Measurements from ENCODE around the gene EXOC3L1.

The EXOC3L1 gene

GRCh38 chr16:67191995-67192681, 2.2 kb upstream of the EXOC3L1 start, which contains the start of gene E2F4:
E2F4 (plus strand) TSS chr16:67192155; CDS start chr16:67192228, 73 bp downstream.
- H3K27me3 ChIP-seq (ENCODE audit: insufficient read depth, poor library complexity, severe bottlenecking): no peaks in the 10 kb centered on the region
- H3K27ac ChIP-seq (replicated peaks): peak within 1 kb of the TSS; percentile 86
- peak within 1 kb of the TSS; percentile 98 for H3K4me3 ChIP-seq (replicated peaks; ENCODE audit: insufficient read depth, low read length)
- peak; percentile 89 to 93 for DNase-seq (ENCODE audit: low read depth in 1 of 2, low spot score in 1 of 2)
- TF ChIP-seq SPI1 (IDR thresholded peaks at IDR 0.05; ENCODE audit: borderline replicate concordance, low read depth) (peak; percentile 88), CTCF (IDR thresholded peaks at IDR 0.05; ENCODE audit: insufficient read depth, low read length) (no peak), GABPA (IDR thresholded peaks at IDR 0.05; ENCODE audit: low read depth) (peak; percentile 90), REST (IDR thresholded peaks at IDR 0.05; ENCODE audit: insufficient replicate concordance, low read depth) (no peak), POLR2AphosphoS5 (IDR thresholded peaks at IDR 0.05; ENCODE audit: low read depth) (peak; percentile 47)

GRCh38 chr16:67191411-67191994, 1.6 kb upstream of the EXOC3L1 start:
- no peak for DNase-seq (ENCODE audit: low read depth in 1 of 2, low spot score in 1 of 2)
- Histone ChIP-seq H3K27me3 (ENCODE audit: insufficient read depth, poor library complexity, severe bottlenecking) (no peaks in the 10 kb centered on the region), H3K27ac (replicated peaks) (no peak overlapping the region), H3K4me3 (replicated peaks; ENCODE audit: insufficient read depth, low read length) (peak overlapping the region; percentile 98)
- no peak for TF ChIP-seq REST (IDR thresholded peaks at IDR 0.05; ENCODE audit: insufficient replicate concordance, low read depth)
- no peak for TF ChIP-seq GABPA (IDR thresholded peaks at IDR 0.05; ENCODE audit: low read depth)
- TF ChIP-seq CTCF (IDR thresholded peaks at IDR 0.05; ENCODE audit: insufficient read depth, low read length): no peak
- no peak for TF ChIP-seq POLR2AphosphoS5 (IDR thresholded peaks at IDR 0.05; ENCODE audit: low read depth)
- TF ChIP-seq SPI1 (IDR thresholded peaks at IDR 0.05; ENCODE audit: borderline replicate concordance, low read depth): no peak

- TF ChIP-seq SPI1 (IDR thresholded peaks at IDR 0.05; ENCODE audit: borderline replicate concordance, low read depth): no peak
- no peak for TF ChIP-seq POLR2AphosphoS5 (IDR thresholded peaks at IDR 0.05; ENCODE audit: low read depth)
- no peak for TF ChIP-seq REST (IDR thresholded peaks at IDR 0.05; ENCODE audit: insufficient replicate concordance, low read depth)
- no peak for TF ChIP-seq CTCF (IDR thresholded peaks at IDR 0.05; ENCODE audit: insufficient read depth, low read length)
- TF ChIP-seq GABPA (IDR thresholded peaks at IDR 0.05; ENCODE audit: low read depth): no peak
- H3K27ac ChIP-seq (replicated peaks): no peak overlapping the region
- no peak for DNase-seq (ENCODE audit: low read depth in 1 of 2, low spot score in 1 of 2)
- H3K27me3 ChIP-seq (ENCODE audit: insufficient read depth, poor library complexity, severe bottlenecking): no peaks in the 10 kb centered on the region
- no peak overlapping the region for H3K4me3 ChIP-seq (replicated peaks; ENCODE audit: insufficient read depth, low read length)
Measured at GRCh38 chr16:67190448-67191399, 788 bp upstream of the EXOC3L1 start.

Measured in HL-60 (cell line).